Measurements from ENCODE around the gene ENPP3.

The ENPP3 gene

GRCh38 chr6:131755597-131755996, 118.5 kb downstream of the ENPP3 start:
- DNase-seq (ENCODE audit: low read depth), result peak; percentile 46
- Histone ChIP-seq H3K4me3 (ENCODE audit: low read length) (no peak overlapping the region), H3K4me1 (ENCODE audit: control insufficient read depth, insufficient read depth, low read length) (peaks cover 5% of the 10 kb centered on the region), H3K9me3 (ENCODE audit: control insufficient read depth, low read length) (peaks cover 7% of the 10 kb centered on the region), H3K27me3 (replicated peaks; ENCODE audit: control insufficient read depth, insufficient read depth, low read length) (no peaks in the 10 kb centered on the region), H3K9ac (ENCODE audit: low read length) (no peak overlapping the region), H3K36me3 (ENCODE audit: control insufficient read depth, insufficient read depth, low read length, severe bottlenecking) (no peaks in the 10 kb centered on the region)

GRCh38 chr6:131756039-131756438, 118.9 kb downstream of the ENPP3 start:
- H3K9ac ChIP-seq (ENCODE audit: low read length), result no peak overlapping the region
- no peak overlapping the region for H3K4me3 ChIP-seq (ENCODE audit: low read length)
- no peaks in the 10 kb centered on the region for H3K27me3 ChIP-seq (replicated peaks; ENCODE audit: control insufficient read depth, insufficient read depth, low read length)
- DNase-seq (ENCODE audit: low read depth), result peak; percentile 21
- H3K36me3 ChIP-seq (ENCODE audit: control insufficient read depth, insufficient read depth, low read length, severe bottlenecking), result no peaks in the 10 kb centered on the region
- peaks cover 7% of the 10 kb centered on the region for H3K9me3 ChIP-seq (ENCODE audit: control insufficient read depth, low read length)
- peaks cover 5% of the 10 kb centered on the region for H3K4me1 ChIP-seq (ENCODE audit: control insufficient read depth, insufficient read depth, low read length)

GRCh38 chr6:131758920-131759319, 121.8 kb downstream of the ENPP3 start:
- DNase-seq (ENCODE audit: low read depth), result no peak
- peaks cover 7% of the 10 kb centered on the region for H3K9me3 ChIP-seq (ENCODE audit: control insufficient read depth, low read length)
- H3K4me3 ChIP-seq (ENCODE audit: low read length), result no peak overlapping the region
- no peaks in the 10 kb centered on the region for H3K27me3 ChIP-seq (replicated peaks; ENCODE audit: control insufficient read depth, insufficient read depth, low read length)
- H3K9ac ChIP-seq (ENCODE audit: low read length), result no peak overlapping the region
- H3K36me3 ChIP-seq (ENCODE audit: control insufficient read depth, insufficient read depth, low read length, severe bottlenecking), result no peaks in the 10 kb centered on the region
- peaks cover 16% of the 10 kb centered on the region for H3K4me1 ChIP-seq (ENCODE audit: control insufficient read depth, insufficient read depth, low read length)

GRCh38 chr6:131761060-131761761, 124.1 kb downstream of the ENPP3 start:
- DNase-seq (ENCODE audit: low read depth), result peak; percentile 28
- H3K9me3 ChIP-seq (ENCODE audit: control insufficient read depth, low read length), result no peaks in the 10 kb centered on the region
- no peaks in the 10 kb centered on the region for H3K36me3 ChIP-seq (ENCODE audit: control insufficient read depth, insufficient read depth, low read length, severe bottlenecking)
- no peak overlapping the region for H3K4me3 ChIP-seq (ENCODE audit: low read length)
- peaks cover 39% of the 10 kb centered on the region for H3K4me1 ChIP-seq (ENCODE audit: control insufficient read depth, insufficient read depth, low read length)
- no peaks in the 10 kb centered on the region for H3K27me3 ChIP-seq (replicated peaks; ENCODE audit: control insufficient read depth, insufficient read depth, low read length)
- no peak overlapping the region for H3K9ac ChIP-seq (ENCODE audit: low read length)

- Histone ChIP-seq H3K9me3 (ENCODE audit: control insufficient read depth, low read length) (no peaks in the 10 kb centered on the region), H3K4me1 (ENCODE audit: control insufficient read depth, insufficient read depth, low read length) (peaks cover 39% of the 10 kb centered on the region), H3K27me3 (replicated peaks; ENCODE audit: control insufficient read depth, insufficient read depth, low read length) (no peaks in the 10 kb centered on the region), H3K9ac (ENCODE audit: low read length) (no peak overlapping the region), H3K36me3 (ENCODE audit: control insufficient read depth, insufficient read depth, low read length, severe bottlenecking) (no peaks in the 10 kb centered on the region), H3K4me3 (ENCODE audit: low read length) (no peak overlapping the region)
- no peak for DNase-seq (ENCODE audit: low read depth)
These were observed 124.6 kb downstream of the ENPP3 start for GRCh38 chr6:131761762-131762067.

GRCh38 chr6:131762984-131763383, 125.9 kb downstream of the ENPP3 start:
- no peak for DNase-seq (ENCODE audit: low read depth)
- H3K9me3 ChIP-seq (ENCODE audit: control insufficient read depth, low read length), result no peaks in the 10 kb centered on the region
- no peak overlapping the region for H3K9ac ChIP-seq (ENCODE audit: low read length)
- H3K4me3 ChIP-seq (ENCODE audit: low read length), result no peak overlapping the region
- H3K27me3 ChIP-seq (replicated peaks; ENCODE audit: control insufficient read depth, insufficient read depth, low read length), result no peaks in the 10 kb centered on the region
- H3K36me3 ChIP-seq (ENCODE audit: control insufficient read depth, insufficient read depth, low read length, severe bottlenecking), result no peaks in the 10 kb centered on the region
- peaks cover 39% of the 10 kb centered on the region for H3K4me1 ChIP-seq (ENCODE audit: control insufficient read depth, insufficient read depth, low read length)

- Histone ChIP-seq H3K4me3 (ENCODE audit: low read length) (no peak overlapping the region), H3K9me3 (ENCODE audit: control insufficient read depth, low read length) (no peaks in the 10 kb centered on the region), H3K27me3 (replicated peaks; ENCODE audit: control insufficient read depth, insufficient read depth, low read length) (no peaks in the 10 kb centered on the region), H3K4me1 (ENCODE audit: control insufficient read depth, insufficient read depth, low read length) (peaks cover 38% of the 10 kb centered on the region), H3K9ac (ENCODE audit: low read length) (no peak overlapping the region), H3K36me3 (ENCODE audit: control insufficient read depth, insufficient read depth, low read length, severe bottlenecking) (no peaks in the 10 kb centered on the region)
- DNase-seq (ENCODE audit: low read depth), result no peak
These were observed 126.6 kb downstream of the ENPP3 start for GRCh38 chr6:131763749-131764148.

GRCh38 chr6:131764350-131764749, 127.2 kb downstream of the ENPP3 start:
- H3K9me3 ChIP-seq (ENCODE audit: control insufficient read depth, low read length), result no peaks in the 10 kb centered on the region
- H3K27me3 ChIP-seq (replicated peaks; ENCODE audit: control insufficient read depth, insufficient read depth, low read length), result no peaks in the 10 kb centered on the region
- peaks cover 34% of the 10 kb centered on the region for H3K4me1 ChIP-seq (ENCODE audit: control insufficient read depth, insufficient read depth, low read length)
- no peak for DNase-seq (ENCODE audit: low read depth)
- H3K9ac ChIP-seq (ENCODE audit: low read length), result no peak overlapping the region
- no peaks in the 10 kb centered on the region for H3K36me3 ChIP-seq (ENCODE audit: control insufficient read depth, insufficient read depth, low read length, severe bottlenecking)
- no peak overlapping the region for H3K4me3 ChIP-seq (ENCODE audit: low read length)

GRCh38 chr6:131765081-131765803, 128.1 kb downstream of the ENPP3 start:
- H3K4me3 ChIP-seq (ENCODE audit: low read length), result peak overlapping the region; percentile 34
- H3K9me3 ChIP-seq (ENCODE audit: control insufficient read depth, low read length), result no peaks in the 10 kb centered on the region
- DNase-seq (ENCODE audit: low read depth), result peak; percentile 30
- peaks cover 34% of the 10 kb centered on the region for H3K4me1 ChIP-seq (ENCODE audit: control insufficient read depth, insufficient read depth, low read length)
- no peaks in the 10 kb centered on the region for H3K27me3 ChIP-seq (replicated peaks; ENCODE audit: control insufficient read depth, insufficient read depth, low read length)
- no peaks in the 10 kb centered on the region for H3K36me3 ChIP-seq (ENCODE audit: control insufficient read depth, insufficient read depth, low read length, severe bottlenecking)
- H3K9ac ChIP-seq (ENCODE audit: low read length), result peak overlapping the region; percentile 52

GRCh38 chr6:131765804-131766135, 128.7 kb downstream of the ENPP3 start:
- peak overlapping the region; percentile 34 for H3K4me3 ChIP-seq (ENCODE audit: low read length)
- H3K27me3 ChIP-seq (replicated peaks; ENCODE audit: control insufficient read depth, insufficient read depth, low read length), result no peaks in the 10 kb centered on the region
- H3K9me3 ChIP-seq (ENCODE audit: control insufficient read depth, low read length), result no peaks in the 10 kb centered on the region
- H3K9ac ChIP-seq (ENCODE audit: low read length), result peak overlapping the region; percentile 52
- no peaks in the 10 kb centered on the region for H3K36me3 ChIP-seq (ENCODE audit: control insufficient read depth, insufficient read depth, low read length, severe bottlenecking)
- DNase-seq (ENCODE audit: low read depth), result no peak
- peaks cover 37% of the 10 kb centered on the region for H3K4me1 ChIP-seq (ENCODE audit: control insufficient read depth, insufficient read depth, low read length)

GRCh38 chr6:131766631-131767030, 129.5 kb downstream of the ENPP3 start:
- no peak for DNase-seq (ENCODE audit: low read depth)
- no peaks in the 10 kb centered on the region for H3K27me3 ChIP-seq (replicated peaks; ENCODE audit: control insufficient read depth, insufficient read depth, low read length)
- no peak overlapping the region for H3K4me3 ChIP-seq (ENCODE audit: low read length)
- H3K4me1 ChIP-seq (ENCODE audit: control insufficient read depth, insufficient read depth, low read length), result peaks cover 43% of the 10 kb centered on the region
- no peaks in the 10 kb centered on the region for H3K9me3 ChIP-seq (ENCODE audit: control insufficient read depth, low read length)
- H3K9ac ChIP-seq (ENCODE audit: low read length), result no peak overlapping the region
- H3K36me3 ChIP-seq (ENCODE audit: control insufficient read depth, insufficient read depth, low read length, severe bottlenecking), result no peaks in the 10 kb centered on the region

GRCh38 chr6:131768964-131769363, 131.9 kb downstream of the ENPP3 start:
- Histone ChIP-seq H3K9me3 (ENCODE audit: control insufficient read depth, low read length) (no peaks in the 10 kb centered on the region), H3K4me1 (ENCODE audit: control insufficient read depth, insufficient read depth, low read length) (peaks cover 32% of the 10 kb centered on the region)

More at GRCh38 chr6:131768964-131769363, 131.9 kb downstream of the ENPP3 start:
- DNase-seq (ENCODE audit: low read depth), result no peak
- no peak overlapping the region for H3K4me3 ChIP-seq (ENCODE audit: low read length)
- H3K36me3 ChIP-seq (ENCODE audit: control insufficient read depth, insufficient read depth, low read length, severe bottlenecking), result no peaks in the 10 kb centered on the region
- H3K9ac ChIP-seq (ENCODE audit: low read length), result no peak overlapping the region
- H3K27me3 ChIP-seq (replicated peaks; ENCODE audit: control insufficient read depth, insufficient read depth, low read length), result no peaks in the 10 kb centered on the region

All from adipocyte (in vitro differentiated cells).